Adrenal gland (tissue), 12 donors: ENCODE measurements around the gene HBP1. TPM values are rescaled to one million over a fixed set of nuclear protein-coding genes. Genes with fewer than 3 reads are reported as not detected.
"Not testable (repeated sequence)": the region's sequence is repeated elsewhere in the genome, so short reads cannot be mapped to it uniquely, and the experiment has no call there.

ENCODE experiments used
- DNase-seq, 7 donors: peaks; one replicate each; pipeline ENCODE4 v3.0.0-alpha.2; 2019 to 2020
- H3K27ac ChIP-seq, 5 donors: fragments of 200-600 bp; sonication (generic) in 4 of 5; 1 replicate in 3 of 5; 2 replicates in 2 of 5; pipeline versions ENCODE4 v1.5.1 to v1.8.0; 2016 to 2020; ENCODE audit warnings: mild to moderate bottlenecking in 1 of 5
- H3K27me3 ChIP-seq: fragments of 200-600 bp; 2 replicates; pipeline ENCODE4 v1.8.0; 2021
- H3K36me3 ChIP-seq, 2 donors: fragments of 200-600 bp; replicated peaks in 1 of 2; 1 replicate in 1 of 2; 2 replicates in 1 of 2; pipeline versions ENCODE4 v1.5.1 to v1.8.0; 2018 to 2022
- H3K4me1 ChIP-seq, 2 donors: fragments of 200-600 bp; replicated peaks in 1 of 2; 1 replicate in 1 of 2; 2 replicates in 1 of 2; pipeline versions ENCODE4 v1.5.1 to v1.8.0; 2018 to 2021
- H3K4me3 ChIP-seq, 4 donors: fragments of 200-600 bp; sonication (generic) in 3 of 4; one replicate each; pipeline ENCODE4 v1.5.1; 2016 to 2018
- H3K9me3 ChIP-seq, 3 donors: fragments of 200-600 bp; sonication (generic) in 1 of 3; replicated peaks in 1 of 3; 1 replicate in 2 of 3; 2 replicates in 1 of 3; pipeline versions ENCODE4 v1.5.1 to v1.8.0; 2016 to 2021
- POLR2A ChIP-seq, 2 donors: fragments of 450-650 bp; IDR thresholded peaks; one replicate each; pipeline ENCODE4 v1.6.1; 2017; ENCODE audit warnings: antibody characterized with exemption in 2 of 2, mild to moderate bottlenecking in 2 of 2, moderate library complexity in 1 of 2
- WGBS, 4 donors: extraction: QIAGEN DNeasy Blood & Tissue Kit in 2 of 4; methylation state at CpG; one replicate each; pipeline versions ENCODE4 v1.1.5 to v1.1.7; 2013 to 2017; 5-methylcytosine and 5-hydroxymethylcytosine counted together
- intact Hi-C, 2 donors: fragments of 100-400 bp; cut with DNase I; formaldehyde crosslinking; loops; one replicate each; pipeline versions ENCODE4 v1.14.1 to v1.15.0; 2022 to 2023
- polyA plus RNA-seq, 3 donors: library from polyadenylated mRNA; stranded (reverse); fragments of 200-250 nt in 2 of 3; fragments of 350-450 nt in 1 of 3; fragmentation: Illumina TruSeq in 1 of 3; extraction: RNeasy Lipid Tissue Mini Kit (QIAGEN cat#74804) in 1 of 3; gene quantifications; one replicate each; pipeline ENCODE4 v1.2.3, GENCODE V29; 2013 to 2014
- total RNA-seq, 9 donors: library from RNA; depleted of rRNA in 4 of 9; stranded (reverse); fragments of >200 nt in 4 of 9; fragments of 120-200 nt in 1 of 9; fragmentation: NEBNext Ultra II Directional in 1 of 9; extraction: Animal tissue kit (Norgen Biotek cat#: 25700) in 1 of 9; gene quantifications; one replicate each; pipeline versions ENCODE4 v1.1.0 to v1.2.4, GENCODE V29; 2013 to 2023
- TF ChIP-seq, protein P1 (sequence below), 6 experiments: fragments of 450-650 bp in 4 of 6; fragments of 200-600 bp in 2 of 6; sonication (generic) in 1 of 6; IDR thresholded peaks; 1 replicate in 5 of 6; 2 replicates in 1 of 6; pipeline versions ENCODE4 v1.5.1 to v1.8.0; 2016 to 2021; ENCODE audit warnings: antibody characterized with exemption in 6 of 6, mild to moderate bottlenecking in 2 of 6, moderate library complexity in 1 of 6
- donor health status: healthy with polysubstance abuse.
- donor health status: Bipolar disorder and iron deficiency.
- donor health status: DM: yes; HTN: yes; CAD: no.
- donor health status: DM: no; HTN: no; CAD: no.
- donor health status: DM: no; HTN: no; CAD: no.
- donor health status: DM: yes; HTN: yes; CAD: no.

The HBP1 gene
- total and polyA plus RNA-seq, 12 donors: 36.2 to 158 (median 84.7) TPM

DNA sequence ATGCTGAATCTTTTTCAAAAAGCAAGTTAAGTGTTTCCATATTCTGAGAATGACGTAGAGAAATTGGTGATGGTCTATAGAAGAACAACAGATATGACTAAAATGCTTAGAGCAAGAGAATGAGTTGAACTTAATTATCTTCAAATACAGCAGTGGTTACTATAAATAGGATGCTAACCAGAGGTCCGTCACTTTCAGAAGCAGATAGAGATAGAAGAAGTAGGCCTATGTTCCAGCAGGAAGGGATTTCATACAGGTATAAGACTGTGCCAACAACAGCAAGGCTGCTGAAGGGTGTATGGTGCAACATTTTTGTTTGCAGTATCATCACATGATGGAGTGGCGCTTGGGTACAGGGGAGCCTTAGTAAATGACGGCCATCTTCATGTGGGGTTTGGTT lies 68.6 kb downstream of the HBP1 start:
- H3K27ac ChIP-seq: no peak overlapping the region
- no peak for DNase-seq
- 87 to 94% (median 90%) methylated on average over 4 of the region's 4 CpGs for WGBS, 4 donors
- TF ChIP-seq, protein P1, sequence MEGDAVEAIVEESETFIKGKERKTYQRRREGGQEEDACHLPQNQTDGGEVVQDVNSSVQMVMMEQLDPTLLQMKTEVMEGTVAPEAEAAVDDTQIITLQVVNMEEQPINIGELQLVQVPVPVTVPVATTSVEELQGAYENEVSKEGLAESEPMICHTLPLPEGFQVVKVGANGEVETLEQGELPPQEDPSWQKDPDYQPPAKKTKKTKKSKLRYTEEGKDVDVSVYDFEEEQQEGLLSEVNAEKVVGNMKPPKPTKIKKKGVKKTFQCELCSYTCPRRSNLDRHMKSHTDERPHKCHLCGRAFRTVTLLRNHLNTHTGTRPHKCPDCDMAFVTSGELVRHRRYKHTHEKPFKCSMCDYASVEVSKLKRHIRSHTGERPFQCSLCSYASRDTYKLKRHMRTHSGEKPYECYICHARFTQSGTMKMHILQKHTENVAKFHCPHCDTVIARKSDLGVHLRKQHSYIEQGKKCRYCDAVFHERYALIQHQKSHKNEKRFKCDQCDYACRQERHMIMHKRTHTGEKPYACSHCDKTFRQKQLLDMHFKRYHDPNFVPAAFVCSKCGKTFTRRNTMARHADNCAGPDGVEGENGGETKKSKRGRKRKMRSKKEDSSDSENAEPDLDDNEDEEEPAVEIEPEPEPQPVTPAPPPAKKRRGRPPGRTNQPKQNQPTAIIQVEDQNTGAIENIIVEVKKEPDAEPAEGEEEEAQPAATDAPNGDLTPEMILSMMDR (IDR thresholded peaks at IDR 0.05): no peak
- TF ChIP-seq POLR2A (IDR thresholded peaks at IDR 0.05): no peak
- intact Hi-C loops: no loop called here
- no peaks in the 10 kb centered on the region for H3K27me3 ChIP-seq
- no peak overlapping the region for H3K4me3 ChIP-seq
- H3K9me3 ChIP-seq: no peaks in the 10 kb centered on the region
- no peaks in the 10 kb centered on the region for H3K4me1 ChIP-seq
- no peaks in the 10 kb centered on the region for H3K36me3 ChIP-seq

DNA sequence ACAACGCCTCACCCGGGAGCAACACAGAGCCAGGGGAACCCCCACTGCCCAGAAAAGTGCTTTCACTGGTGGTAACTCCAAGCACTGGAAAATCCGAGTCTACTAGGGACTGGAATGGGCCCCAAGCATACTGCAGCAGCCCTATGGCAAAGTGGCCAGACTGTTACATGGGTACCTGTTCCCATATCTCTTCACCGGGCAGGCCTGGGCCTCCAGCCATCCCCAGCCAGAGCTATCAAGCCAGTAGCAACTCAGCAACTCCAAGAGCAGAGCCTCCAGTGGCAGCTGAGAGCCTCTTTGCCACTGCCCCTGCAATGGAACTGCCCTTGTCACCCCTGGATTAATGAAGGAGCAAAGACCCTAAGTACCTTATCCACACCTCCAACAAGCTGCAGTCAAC lies 73.5 kb downstream of the HBP1 start:
- DNase-seq: no peak
- H3K36me3 ChIP-seq: no peaks in the 10 kb centered on the region
- no peak overlapping the region for H3K4me3 ChIP-seq
- TF ChIP-seq, protein P1 (IDR thresholded peaks at IDR 0.05): no peak
- TF ChIP-seq POLR2A (IDR thresholded peaks at IDR 0.05): no peak
- no peaks in the 10 kb centered on the region for H3K9me3 ChIP-seq
- WGBS, 4 donors: 90 to 98% (median 94%) methylated on average over 3 to 4 of the region's 4 CpGs
- intact Hi-C loops: no loop called here
- H3K27me3 ChIP-seq: no peaks in the 10 kb centered on the region
- no peaks in the 10 kb centered on the region for H3K4me1 ChIP-seq
- H3K27ac ChIP-seq: no peak overlapping the region

DNA sequence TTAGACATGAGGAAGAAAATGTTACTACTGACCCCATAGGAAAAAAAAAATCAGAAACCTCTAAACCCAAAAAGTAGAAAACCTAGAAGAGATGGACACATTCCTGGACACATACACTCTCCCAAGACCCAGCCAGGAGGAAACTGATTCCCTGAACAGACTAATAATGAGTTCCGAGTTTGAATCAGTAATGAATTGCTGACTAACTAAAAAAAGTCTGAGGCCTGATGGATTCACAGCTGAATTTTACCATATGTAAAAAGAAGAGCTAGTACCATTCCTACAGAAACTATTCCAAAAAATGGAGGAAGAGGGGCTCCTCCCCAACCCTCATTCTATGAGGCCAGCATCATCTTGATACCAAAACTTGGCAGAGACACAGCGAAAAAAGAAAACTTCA lies 75.8 kb downstream of the HBP1 start:
- Histone ChIP-seq H3K27ac (no peak overlapping the region), H3K9me3 (no peaks in the 10 kb centered on the region), H3K4me3 (no peak overlapping the region), H3K36me3 (no peaks in the 10 kb centered on the region), H3K4me1 (no peaks in the 10 kb centered on the region), H3K27me3 (no peaks in the 10 kb centered on the region)
- TF ChIP-seq, protein P1 (IDR thresholded peaks at IDR 0.05): no peak
- TF ChIP-seq POLR2A (IDR thresholded peaks at IDR 0.05): no peak
- intact Hi-C loops: no loop called here
- WGBS, 4 donors: 94 to 97% (median 96%) methylated on average over 2 of the region's 2 CpGs
- no peak for DNase-seq

DNA sequence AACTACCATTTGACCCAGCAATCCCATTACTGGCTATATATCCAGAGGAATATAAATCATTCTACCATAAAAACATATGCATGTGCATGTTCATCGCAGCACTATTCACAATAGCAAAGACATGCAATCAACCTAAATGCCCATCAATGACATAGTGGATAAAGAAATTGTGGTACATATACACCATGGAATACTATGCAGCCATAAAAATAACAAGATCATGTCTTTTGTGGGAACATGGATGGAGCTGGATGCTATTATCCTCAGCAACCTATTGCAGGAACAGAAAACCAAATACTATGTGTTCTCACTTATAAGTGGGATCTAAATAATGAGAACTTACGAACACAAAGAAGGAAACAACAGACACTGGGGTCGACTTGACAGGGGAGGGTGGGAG lies 78.0 kb downstream of the HBP1 start:
- H3K36me3 ChIP-seq, intact Hi-C loops, H3K27ac ChIP-seq, H3K9me3 ChIP-seq, H3K27me3 ChIP-seq, H3K4me3 ChIP-seq, H3K4me1 ChIP-seq, DNase-seq: not testable (repeated sequence)
- 93 to 100% (median 97%) methylated on average over 3 of the region's 3 CpGs for WGBS, 4 donors

DNA sequence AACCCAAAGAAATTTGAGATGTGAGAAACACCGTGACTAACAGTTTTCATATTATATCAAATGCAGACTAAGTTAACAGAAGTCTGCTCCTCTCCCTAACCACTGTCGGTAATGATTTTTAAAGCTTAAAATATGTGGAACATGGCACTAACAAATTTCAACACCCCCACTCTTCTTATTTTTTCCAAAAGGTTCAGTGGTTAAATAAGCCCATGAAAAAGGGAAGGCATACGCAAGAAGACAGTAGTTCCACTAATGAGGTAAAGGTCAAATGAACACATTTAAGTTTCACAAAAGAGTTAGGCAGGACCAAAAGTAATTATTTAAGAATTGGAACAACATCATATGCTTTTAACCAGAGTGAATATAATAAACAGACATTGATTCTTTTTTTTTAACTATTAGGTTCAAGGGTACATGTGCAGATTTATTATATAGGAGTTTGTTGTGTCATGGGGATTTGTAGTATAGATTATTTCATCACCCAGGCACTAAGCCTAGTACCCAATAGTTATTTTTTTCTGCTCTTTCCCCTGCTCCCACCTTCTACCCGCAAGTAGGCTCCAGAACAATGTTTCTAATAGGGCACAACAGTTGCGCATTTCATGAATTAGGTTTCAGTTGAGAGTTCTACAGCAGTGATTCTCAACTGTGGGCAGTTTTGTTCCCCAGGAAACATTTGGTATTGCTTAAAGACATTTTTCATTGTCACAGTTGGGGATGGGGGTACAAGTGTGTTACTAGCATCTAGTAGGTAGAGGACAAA lies 79.9 kb downstream of the HBP1 start:
- no peak overlapping the region for H3K4me3 ChIP-seq

More for the DNA sequence above, 79.9 kb downstream of the HBP1 start:
- no peaks in the 10 kb centered on the region for H3K9me3 ChIP-seq
- DNase-seq: no peak
- no peaks in the 10 kb centered on the region for H3K27me3 ChIP-seq
- no peaks in the 10 kb centered on the region for H3K36me3 ChIP-seq
- H3K4me1 ChIP-seq: peaks cover 0 to 7% of the 10 kb centered on the region in 2 donors
- no peak for TF ChIP-seq POLR2A (IDR thresholded peaks at IDR 0.05)
- TF ChIP-seq, protein P1 (IDR thresholded peaks at IDR 0.05): no peak
- intact Hi-C loops: no loop called here
- H3K27ac ChIP-seq: no peak overlapping the region
- WGBS, 4 donors: 97 to 98% (median 98%) methylated on average over 5 of the region's 5 CpGs
